Testis (tissue), 2 donors: ENCODE data around the gene CDH23.

Experiments
- CTCF ChIP-seq, 3 experiments: fragments of 450-650 bp in 2 of 3; fragments of 200-600 bp in 1 of 3; sonication (generic) in 1 of 3; IDR thresholded peaks; one replicate each; pipeline ENCODE4 v1.5.1; 2016 to 2019; ENCODE audit warnings: antibody characterized with exemption in 3 of 3, mild to moderate bottlenecking in 2 of 3, moderate library complexity in 1 of 3
- POLR2A ChIP-seq: fragments of 450-650 bp; IDR thresholded peaks from one replicate; pipeline ENCODE4 v1.6.1; 2017; ENCODE audit warnings: antibody characterized with exemption, mild to moderate bottlenecking, moderate library complexity

GRCh38 chr10:71717056-71717455 is 320.3 kb downstream of the CDH23 start:
- TF ChIP-seq CTCF (IDR thresholded peaks at IDR 0.05) (no peak), POLR2A (no peak)
